T-cell (primary cell): ENCODE data around the gene CEACAM16. TPM values are rescaled to one million over a fixed set of nuclear protein-coding genes. Genes with fewer than 3 reads are reported as not detected.

Source experiments
- ATAC-seq, 4 experiments: fragments of 200-7000 bp in 3 of 4; fragments of 150-1000 bp in 1 of 4; cut with Tn5 transposase; replicated peaks in 1 of 4; 1 replicate in 3 of 4; 2 replicates in 1 of 4; pipeline ENCODE4 v1.10.0; 2021; ENCODE audit warnings: moderate library complexity in 3 of 4, mild to moderate bottlenecking in 2 of 4, moderate number of reproducible peaks in 1 of 4
- CTCF ChIA-PET, 2 donors: fragments of 300-600 bp; sonication (Branson Sonifier 250); formaldehyde crosslinking; loops; one replicate each; lab custom pipeline; 2022; ENCODE audit warnings: antibody characterized with exemption in 2 of 2; lab: Charles Lee
- POLR2A ChIA-PET, 2 donors: fragments of 300-600 bp; sonication (Branson Sonifier 250); formaldehyde crosslinking; loops; one replicate each; lab custom pipeline; 2022; ENCODE audit warnings: antibody characterized with exemption in 2 of 2; lab: Charles Lee
- DNase-seq, 35 experiments: peaks; one replicate each; pipeline versions ENCODE4 v3.0.0 to v3.0.0-alpha.2; 2013 to 2023
- H3K27ac ChIP-seq: one replicate; pipeline ENCODE4 v1.5.1; 2013; ENCODE audit warnings: low read length
- H3K27me3 ChIP-seq, 2 experiments: replicated peaks in 1 of 2; 1 replicate in 1 of 2; 2 replicates in 1 of 2; pipeline versions ENCODE4 v1.6.1 to v1.7.0; 2013; ENCODE audit warnings: low read length in 1 of 2, mixed read lengths in 1 of 2; ENCODE audit not compliant: control insufficient read depth in 2 of 2, insufficient read depth in 2 of 2; ENCODE audit errors: extremely low read depth in 1 of 2
- H3K36me3 ChIP-seq, 2 donors: 1 replicate in 1 of 2; 2 replicates in 1 of 2; pipeline versions ENCODE4 v1.6.1 to v1.7.0; 2013; ENCODE audit warnings: low read length in 1 of 2; ENCODE audit not compliant: control insufficient read depth in 2 of 2, insufficient read depth in 1 of 2; ENCODE audit errors: extremely low read depth in 1 of 2
- H3K4me1 ChIP-seq, 2 experiments: 1 replicate in 1 of 2; 2 replicates in 1 of 2; pipeline versions ENCODE4 v1.6.1 to v1.7.0; 2013; ENCODE audit warnings: low read length in 2 of 2, mixed read lengths in 1 of 2; ENCODE audit not compliant: insufficient read depth in 2 of 2, control insufficient read depth in 1 of 2; ENCODE audit errors: extremely low read depth in 1 of 2
- H3K4me3 ChIP-seq, 2 donors: 1 replicate in 1 of 2; 2 replicates in 1 of 2; pipeline versions ENCODE4 v1.5.1 to v1.7.0; 2013; ENCODE audit warnings: mild to moderate bottlenecking in 2 of 2, low read length in 1 of 2, moderate library complexity in 1 of 2; ENCODE audit not compliant: control insufficient read depth in 1 of 2; ENCODE audit errors: extremely low read depth in 1 of 2
- H3K9me3 ChIP-seq: 2 replicates; pipeline ENCODE4 v1.7.0; 2013
- H3K27ac Mint-ChIP-seq, 2 donors: one replicate each; pipeline ENCODE4 v1.8.0; 2020 to 2021; ENCODE audit warnings: mild to moderate bottlenecking in 2 of 2, mixed read lengths in 2 of 2
- H3K27me3 Mint-ChIP-seq, 2 donors: one replicate each; pipeline ENCODE4 v1.8.0; 2021 to 2022; ENCODE audit warnings: mixed read lengths in 2 of 2
- H3K36me3 Mint-ChIP-seq: one replicate; pipeline ENCODE4 v1.8.0; 2021; ENCODE audit warnings: mixed read lengths
- H3K4me1 Mint-ChIP-seq, 3 donors: one replicate each; pipeline ENCODE4 v1.8.0; 2020 to 2022; ENCODE audit warnings: mixed read lengths in 3 of 3, mild to moderate bottlenecking in 1 of 3
- H3K4me3 Mint-ChIP-seq, 3 donors: one replicate each; pipeline ENCODE4 v1.8.0; 2020 to 2022; ENCODE audit warnings: mild to moderate bottlenecking in 3 of 3, mixed read lengths in 3 of 3, moderate library complexity in 3 of 3
- H3K9me3 Mint-ChIP-seq, 3 donors: one replicate each; pipeline ENCODE4 v1.8.0; 2020 to 2022; ENCODE audit warnings: mixed read lengths in 3 of 3
- WGBS: methylation state at CpG from one replicate; pipeline ENCODE4 v1.1.5; 2013; ENCODE audit warnings: missing lambda C conversion rate; ENCODE audit not compliant: insufficient coverage; 5-methylcytosine and 5-hydroxymethylcytosine counted together
- total RNA-seq, 35 experiments: library from RNA in 6 of 35; stranded (reverse) in 6 of 35; fragments of 120-200 nt in 1 of 35; gene quantifications; one replicate each; pipeline versions ENCODE4 v1.2.1 to v1.2.4 and lab custom pipeline; 2013 to 2026

Gene CEACAM16
- total RNA-seq, 5 donors from 2014 or later (not counting 1 experiment from before 2014, with no cell fraction given) = not detected

- ChIA-PET CTCF (interaction anchor here (0.6 to 2.2 kb wide), 4 partner anchors 17 to 30 kb away, joined by 3 to 15 read pairs (median 6); no protein-coding TSS in a partner anchor), POLR2A (interaction anchor here in 1 of 2 donors (0.6 kb wide), 1 partner anchor 852 kb away, joined by 3 read pairs; no protein-coding TSS in a partner anchor)
- Mint-ChIP-seq H3K4me1 (peaks cover 70 to 73% (median 72%) of the 10 kb centered on the region in 3 donors), H3K4me3 (peak overlapping the region; percentile 84 to 89 (median 85)), H3K27ac (peak overlapping the region; percentile 93 to 94), H3K27me3 (no peaks in the 10 kb centered on the region), H3K9me3 (no peaks in the 10 kb centered on the region), H3K36me3 (peaks cover 18% of the 10 kb centered on the region)
- peak overlapping the region; percentile 87 for H3K27ac ChIP-seq
- H3K36me3 ChIP-seq = peaks cover 7 to 29% of the 10 kb centered on the region in 2 donors
- WGBS = 0% methylated on average over 1 of the region's 11 CpGs
- ATAC-seq (no peak), DNase-seq (no peak)
- H3K4me1 ChIP-seq = peaks cover 24 to 81% of the 10 kb centered on the region in 2 experiments
- no peaks in the 10 kb centered on the region for H3K27me3 ChIP-seq
- peak overlapping the region in 1 of 2 donors; percentile 52 for H3K4me3 ChIP-seq
- H3K9me3 ChIP-seq = no peaks in the 10 kb centered on the region
Observed at GRCh38 chr19:44753626-44753931, 54.6 kb downstream of the CEACAM16 start.

GRCh38 chr19:44753932-44754749, 55.2 kb downstream of the CEACAM16 start:
- Mint-ChIP-seq H3K27me3 (no peaks in the 10 kb centered on the region), H3K36me3 (peaks cover 19% of the 10 kb centered on the region), H3K27ac (peak overlapping the region; percentile 93 to 94), H3K4me3 (peak overlapping the region; percentile 84 to 89 (median 85)), H3K4me1 (peaks cover 68 to 74% (median 71%) of the 10 kb centered on the region in 3 donors), H3K9me3 (no peaks in the 10 kb centered on the region)
- H3K27ac ChIP-seq = peak overlapping the region; percentile 87
- no peaks in the 10 kb centered on the region for H3K27me3 ChIP-seq
- WGBS = 1% methylated on average over 18 of the region's 33 CpGs
- ATAC-seq (peak; percentile 25 to 37 (median 28)), DNase-seq (peak in 34 of 35 experiments; percentile 18 to 80 (median 60))
- ChIA-PET CTCF (interaction anchor here (0.6 to 2.2 kb wide), 3 partner anchors 16 to 31 kb away, joined by 3 to 15 read pairs (median 9); no protein-coding TSS in a partner anchor), POLR2A (interaction anchor here in 1 of 2 donors (0.6 kb wide), 1 partner anchor 852 kb away, joined by 3 read pairs; no protein-coding TSS in a partner anchor)
- peak overlapping the region; percentile 52 to 89 for H3K4me3 ChIP-seq
- no peaks in the 10 kb centered on the region for H3K9me3 ChIP-seq
- H3K4me1 ChIP-seq = peaks cover 24 to 78% of the 10 kb centered on the region in 2 experiments
- H3K36me3 ChIP-seq = peaks cover 9 to 30% of the 10 kb centered on the region in 2 donors

GRCh38 chr19:44754750-44755080, 55.8 kb downstream of the CEACAM16 start:
- no peak for DNase-seq
- Histone ChIP-seq H3K36me3 (peaks cover 9 to 35% of the 10 kb centered on the region in 2 donors), H3K27ac (peak overlapping the region; percentile 87), H3K4me1 (peaks cover 22 to 77% of the 10 kb centered on the region in 2 experiments), H3K4me3 (peak overlapping the region; percentile 44 to 52), H3K9me3 (no peaks in the 10 kb centered on the region), H3K27me3 (no peaks in the 10 kb centered on the region)
- Mint-ChIP-seq H3K36me3 (peaks cover 20% of the 10 kb centered on the region), H3K9me3 (no peaks in the 10 kb centered on the region), H3K4me3 (peak overlapping the region; percentile 84 to 89 (median 85)), H3K4me1 (peaks cover 64 to 71% (median 67%) of the 10 kb centered on the region in 3 donors), H3K27ac (peak overlapping the region; percentile 87 to 94), H3K27me3 (no peaks in the 10 kb centered on the region)
- no peak for ATAC-seq
- ChIA-PET CTCF (interaction anchor here in 1 of 2 donors (2.2 kb wide), 1 partner anchor 31 kb away, joined by 15 read pairs; no protein-coding TSS in a partner anchor), POLR2A (no interaction called here)
- WGBS = 28% methylated on average over 5 of the region's 11 CpGs

- Histone ChIP-seq H3K36me3 (peaks cover 9 to 38% of the 10 kb centered on the region in 2 donors), H3K9me3 (no peaks in the 10 kb centered on the region), H3K27me3 (no peaks in the 10 kb centered on the region), H3K27ac (peak overlapping the region; percentile 87), H3K4me1 (peaks cover 22 to 77% of the 10 kb centered on the region in 2 experiments), H3K4me3 (no peak overlapping the region)
- ATAC-seq = no peak
- Mint-ChIP-seq H3K4me3 (peak overlapping the region; percentile 84 to 89 (median 85)), H3K27ac (peak overlapping the region; percentile 87 to 94), H3K27me3 (no peaks in the 10 kb centered on the region), H3K36me3 (peaks cover 24% of the 10 kb centered on the region), H3K4me1 (peaks cover 64 to 71% (median 67%) of the 10 kb centered on the region in 3 donors), H3K9me3 (no peaks in the 10 kb centered on the region)
- whole genome bisulfite sequencing = 87% methylated on average over 3 of the region's 4 CpGs
- CTCF ChIA-PET = no interaction called here
- DNase-seq = no peak
- POLR2A ChIA-PET = no interaction called here
Observed at GRCh38 chr19:44755219-44755618, 56.3 kb downstream of the CEACAM16 start.

DNA sequence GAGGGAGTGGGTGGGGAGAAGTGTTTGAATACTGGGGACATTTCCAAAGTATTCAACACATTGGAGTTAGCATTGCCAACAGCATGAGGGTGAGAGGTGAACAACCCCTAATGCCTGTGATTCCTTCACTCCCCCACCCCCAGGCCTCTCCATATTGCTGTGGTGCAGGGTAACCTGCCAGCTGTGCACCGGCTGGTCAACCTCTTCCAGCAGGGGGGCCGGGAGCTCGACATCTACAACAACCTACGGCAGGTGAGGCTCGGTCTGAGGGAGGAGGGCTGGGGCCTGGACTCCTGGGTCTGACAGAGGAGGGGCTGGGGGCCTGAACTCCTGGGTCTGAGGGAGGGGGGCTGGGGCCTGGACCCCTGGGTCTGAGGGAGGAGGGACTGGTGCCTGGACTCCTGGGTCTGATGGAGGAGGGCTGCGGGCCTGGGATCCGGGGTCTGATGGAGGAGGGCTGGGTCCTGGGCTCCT, 57.2 kb downstream of the CEACAM16 start:
- Histone ChIP-seq H3K27ac (peak overlapping the region; percentile 29), H3K36me3 (peaks cover 9 to 36% of the 10 kb centered on the region in 2 donors), H3K4me1 (peaks cover 22 to 77% of the 10 kb centered on the region in 2 experiments), H3K9me3 (no peaks in the 10 kb centered on the region), H3K27me3 (no peaks in the 10 kb centered on the region), H3K4me3 (no peak overlapping the region)
- no peak for ATAC-seq
- peaks cover 57 to 71% (median 67%) of the 10 kb centered on the region in 3 donors for H3K4me1 Mint-ChIP-seq
- H3K4me3 Mint-ChIP-seq = peak overlapping the region in 1 of 3 donors; percentile 89
- H3K36me3 Mint-ChIP-seq = peaks cover 26% of the 10 kb centered on the region
- peak overlapping the region; percentile 69 to 77 for H3K27ac Mint-ChIP-seq
- ChIA-PET CTCF (no interaction called here), POLR2A (interaction anchor here in 1 of 2 donors (0.6 kb wide), 1 partner anchor 112 kb away, joined by 3 read pairs; the partner anchor contains the start of gene PVR)
- DNase-seq = no peak
- H3K27me3 Mint-ChIP-seq = no peaks in the 10 kb centered on the region
- 100% methylated on average over 5 of the region's 7 CpGs for WGBS
- H3K9me3 Mint-ChIP-seq = no peaks in the 10 kb centered on the region

DNA sequence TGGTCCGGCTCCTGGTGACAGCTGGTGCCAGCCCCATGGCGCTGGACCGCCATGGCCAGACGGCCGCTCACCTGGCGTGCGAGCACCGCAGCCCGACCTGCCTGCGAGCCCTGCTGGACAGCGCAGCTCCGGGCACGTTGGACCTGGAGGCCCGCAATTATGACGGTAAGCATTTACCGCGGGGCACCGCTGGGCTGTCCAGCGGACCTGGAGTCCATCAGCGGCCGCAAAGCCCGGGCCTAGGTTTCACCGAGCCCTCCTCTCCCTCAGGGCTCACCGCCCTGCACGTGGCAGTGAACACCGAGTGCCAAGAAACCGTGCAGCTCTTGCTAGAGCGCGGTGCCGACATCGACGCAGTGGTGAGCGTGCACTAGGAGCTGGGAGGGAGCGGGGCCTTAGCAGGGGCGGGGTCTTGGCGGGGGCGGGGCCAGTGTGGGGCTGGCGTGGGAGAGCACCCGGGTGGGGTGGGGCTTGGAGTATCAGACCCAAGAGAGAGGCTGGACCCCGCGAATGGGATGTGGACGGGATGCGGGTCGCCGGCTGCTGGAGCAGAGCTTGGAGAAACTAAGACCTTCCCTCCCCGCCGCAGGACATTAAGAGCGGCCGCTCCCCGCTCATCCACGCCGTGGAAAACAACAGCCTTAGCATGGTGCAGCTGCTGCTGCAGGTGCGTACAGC, 58.2 kb downstream of the CEACAM16 start:
- Mint-ChIP-seq H3K27me3 (no peaks in the 10 kb centered on the region), H3K4me1 (peaks cover 50 to 65% (median 62%) of the 10 kb centered on the region in 3 donors), H3K36me3 (peaks cover 26% of the 10 kb centered on the region), H3K9me3 (no peaks in the 10 kb centered on the region), H3K4me3 (no peak overlapping the region), H3K27ac (no peak overlapping the region)
- Histone ChIP-seq H3K27ac (no peak overlapping the region), H3K4me3 (no peak overlapping the region), H3K9me3 (no peaks in the 10 kb centered on the region), H3K27me3 (no peaks in the 10 kb centered on the region), H3K36me3 (peaks cover 9 to 33% of the 10 kb centered on the region in 2 donors), H3K4me1 (peaks cover 22 to 70% of the 10 kb centered on the region in 2 experiments)
- DNase-seq (no peak), ATAC-seq (no peak)
- ChIA-PET CTCF (no interaction called here), POLR2A (no interaction called here)
- 97% methylated on average over 33 of the region's 53 CpGs for WGBS
